Limb (tissue), 2 donors: Measurements from ENCODE around the gene TWIST1.

Experiments used
- DNase-seq, 2 donors: peaks; one replicate each; pipeline ENCODE4 v3.0.0-alpha.2; 2016; ENCODE audit errors: extremely low spot score in 2 of 2

TWIST1 gene

GRCh38 chr7:19117091-19117869, at the start of gene TWIST1:
Gene TWIST1, minus strand, starts transcription at chr7:19117636. Its CDS starts 315 bp downstream, at chr7:19117321.
- DNase-seq, result peak; percentile 90 to 91

GRCh38 chr7:19161671-19162070, 44.2 kb upstream of the TWIST1 start:
- no peak for DNase-seq

- peak in 1 of 2 donors; percentile 23 for DNase-seq
These were observed 29.3 kb upstream of the TWIST1 start for GRCh38 chr7:19146699-19147098.

GRCh38 chr7:19145434-19146115, 28.1 kb upstream of the TWIST1 start:
- peak in 1 of 2 donors; percentile 33 for DNase-seq

- DNase-seq, result peak in 1 of 2 donors; percentile 32
These were observed 27.4 kb upstream of the TWIST1 start, which contains the start of gene FERD3L for GRCh38 chr7:19144661-19145433. Gene FERD3L, minus strand, starts transcription at chr7:19145421. Its CDS starts 59 bp downstream, at chr7:19145362.

- DNase-seq, result peak in 1 of 2 donors; percentile 37
These were observed 26.6 kb upstream of the TWIST1 start for GRCh38 chr7:19143881-19144574.

- DNase-seq, result no peak
These were observed 22.4 kb upstream of the TWIST1 start for GRCh38 chr7:19139706-19140327.

- DNase-seq, result no peak
These were observed 16.4 kb upstream of the TWIST1 start for GRCh38 chr7:19133886-19134285.

- no peak for DNase-seq
These were observed 16.0 kb upstream of the TWIST1 start for GRCh38 chr7:19133390-19133789.

- DNase-seq, result no peak
These were observed 11.4 kb upstream of the TWIST1 start for GRCh38 chr7:19128856-19129255.

- DNase-seq, result peak in 1 of 2 donors; percentile 74
These were observed 4.6 kb upstream of the TWIST1 start for GRCh38 chr7:19121977-19122588.

GRCh38 chr7:19119870-19120486, 2.5 kb upstream of the TWIST1 start:
- DNase-seq, result peak in 1 of 2 donors; percentile 33

- DNase-seq, result no peak
These were observed 1.9 kb upstream of the TWIST1 start for GRCh38 chr7:19119372-19119771.

- DNase-seq, result peak in 1 of 2 donors; percentile 64
These were observed 1.4 kb upstream of the TWIST1 start for GRCh38 chr7:19118636-19119371.

GRCh38 chr7:19117870-19118608, 603 bp upstream of the TWIST1 start:
- DNase-seq, result peak in 1 of 2 donors; percentile 73

GRCh38 chr7:19116121-19117090, 1.0 kb downstream of the TWIST1 start:
- peak in 1 of 2 donors; percentile 73 for DNase-seq

GRCh38 chr7:19114551-19114855, 2.9 kb downstream of the TWIST1 start:
- no peak for DNase-seq
